Esophagus muscularis mucosa (tissue), 4 donors: ENCODE results near the gene IQCN. TPM values are rescaled to one million over a fixed set of nuclear protein-coding genes. Genes with fewer than 3 reads are reported as not detected.

Experiments
- small RNA-seq, 3 donors: library from RNA; depleted of rRNA; stranded (forward); fragments of <200 nt; gene quantifications; one replicate each; pipeline ENCODE3, GENCODE V24; 2016
- total RNA-seq, 4 donors: library from RNA; depleted of rRNA; stranded (reverse); fragments of >200 nt; gene quantifications; one replicate each; pipeline versions ENCODE4 v1.1.0 to v1.2.1, GENCODE V29; 2016

Gene IQCN
- total RNA-seq, 4 donors from 2014 or later, result 0.52 to 2.5 (median 1.3) TPM

Small RNA genes lying within 50 kb of the gene (small RNA-seq; reads per million reads assigned to genes)
- gene MIR3188, result 0 to 0.34 (median 0.33) reads per million in 3 donors
- gene RPL39P38, result 0 reads per million in 3 donors

Other genes with a start within 250 kb of the IQCN start
- 1 to 10 TPM in 1 of 4 donors, under 1 TPM in 3; 0.42 to 2.0 (median 0.83) TPM for gene IL12RB1, start 187.5 kb downstream of the IQCN start, total RNA-seq
- 1 to 10 TPM; 5.0 to 8.5 (median 6.4) TPM for gene MAST3, start 176.7 kb downstream of the IQCN start, total RNA-seq
- gene PIK3R2, start 121.3 kb downstream of the IQCN start, total RNA-seq, result 10 to 100 TPM in 3 of 4 donors, 1 to 10 TPM in 1; 4.2 to 32.2 (median 19.4) TPM
- 10 to 100 TPM; 22.4 to 92.8 (median 42.9) TPM for gene IFI30, start 100.6 kb downstream of the IQCN start, total RNA-seq
- gene MPV17L2, start 81.2 kb downstream of the IQCN start, total RNA-seq, result 10 to 100 TPM; 14.5 to 67.6 (median 21.2) TPM
- 1 to 10 TPM; 1.7 to 2.5 (median 1.9) TPM for gene RAB3A, start 70.4 kb downstream of the IQCN start, total RNA-seq
- gene PDE4C, start 48.0 kb downstream of the IQCN start, total RNA-seq, result 1 to 10 TPM in 1 of 4 donors, under 1 TPM in 3; 0.17 to 1.2 (median 0.54) TPM
- 100 to 1,000 TPM; 325 to 457 (median 403) TPM for gene JUND, start 7.2 kb upstream of the IQCN start, total RNA-seq
- 100 to 1,000 TPM in 1 of 4 donors, 10 to 100 TPM in 3; 86.8 to 116 (median 93.9) TPM for gene LSM4, start 48.6 kb upstream of the IQCN start, total RNA-seq
- gene PGPEP1, start 66.1 kb upstream of the IQCN start, total RNA-seq, result 10 to 100 TPM; 15.0 to 50.3 (median 28.0) TPM
- gene GDF15, start 111.7 kb upstream of the IQCN start, total RNA-seq, result 1 to 10 TPM; 1.6 to 5.6 (median 3.8) TPM
- 10 to 100 TPM in 1 of 4 donors, 1 to 10 TPM in 3; 5.8 to 20.4 (median 7.0) TPM for gene LRRC25, start 123.2 kb upstream of the IQCN start, total RNA-seq
- 100 to 1,000 TPM in 1 of 4 donors, 10 to 100 TPM in 3; 53.2 to 109 (median 77.8) TPM for gene SSBP4, start 144.9 kb upstream of the IQCN start, total RNA-seq
- gene ISYNA1, start 163.7 kb upstream of the IQCN start, total RNA-seq, result 10 to 100 TPM; 15.8 to 38.9 (median 26.2) TPM
- 10 to 100 TPM in 3 of 4 donors, 1 to 10 TPM in 1; 9.1 to 35.1 (median 20.1) TPM for gene ELL, start 247.6 kb upstream of the IQCN start, total RNA-seq